Karpas-422 (cell line): Measurements from ENCODE around the gene RTTN. TPM values are rescaled to one million over a fixed set of nuclear protein-coding genes. Genes with fewer than 3 reads are reported as not detected.

ENCODE experiments used
- DNase-seq: peaks from one replicate; pipeline ENCODE4 v3.0.0-alpha.2; 2015
- H2AFZ ChIP-seq: fragments of 200-600 bp; sonication (generic); 2 replicates; pipeline ENCODE4 v1.6.1; 2014; ENCODE audit warnings: antibody characterized with exemption, low read length, mixed read lengths
- H3K27ac ChIP-seq: fragments of 200-600 bp; sonication (generic); 2 replicates; pipeline ENCODE4 v1.5.1; 2014; ENCODE audit warnings: mild to moderate bottlenecking, low read length, moderate library complexity
- H3K27me3 ChIP-seq: fragments of 200-600 bp; sonication (generic); 2 replicates; pipeline ENCODE4 v1.6.1; 2014; ENCODE audit warnings: low read length, mixed read lengths
- H3K36me3 ChIP-seq: fragments of 200-600 bp; sonication (generic); 2 replicates; pipeline ENCODE4 v1.6.1; 2014; ENCODE audit warnings: low read length, mixed read lengths; ENCODE audit not compliant: insufficient read depth
- H3K4me1 ChIP-seq: fragments of 200-600 bp; sonication (generic); 2 replicates; pipeline ENCODE4 v1.6.1; 2014; ENCODE audit warnings: mild to moderate bottlenecking, low read length, mixed read lengths
- H3K4me2 ChIP-seq: fragments of 200-600 bp; sonication (generic); 2 replicates; pipeline ENCODE4 v1.6.1; 2014; ENCODE audit warnings: low read length, low read depth, mild to moderate bottlenecking; ENCODE audit not compliant: poor library complexity, severe bottlenecking
- H3K4me3 ChIP-seq: fragments of 200-600 bp; sonication (generic); 2 replicates; pipeline ENCODE4 v1.5.1; 2014; ENCODE audit warnings: mild to moderate bottlenecking, antibody characterized with exemption, low read length, mixed read lengths
- H3K79me2 ChIP-seq: fragments of 200-600 bp; sonication (generic); 2 replicates; pipeline ENCODE4 v1.6.1; 2014; ENCODE audit warnings: mild to moderate bottlenecking, low read length, mixed read lengths
- H3K9ac ChIP-seq: fragments of 200-600 bp; sonication (generic); 2 replicates; pipeline ENCODE4 v1.6.0; 2014; ENCODE audit warnings: low read length
- H3K9me2 ChIP-seq: fragments of 200-600 bp; sonication (generic), shearing (Covaris generic); replicated peaks from 2 replicates; pipeline ENCODE4 v1.6.0; 2014; ENCODE audit warnings: mild to moderate bottlenecking, low read length, moderate library complexity; ENCODE audit not compliant: insufficient read depth
- H3K9me3 ChIP-seq: fragments of 300-700, 200-600 bp; sonication (generic); 2 replicates; pipeline ENCODE4 v1.6.1; 2014; ENCODE audit warnings: low read length, mixed read lengths
- H4K20me1 ChIP-seq: fragments of 200-600 bp; sonication (generic); 2 replicates; pipeline ENCODE4 v1.6.1; 2014; ENCODE audit warnings: mild to moderate bottlenecking, antibody characterized with exemption, low read length, low read depth; ENCODE audit not compliant: insufficient read depth
- total RNA-seq: library from RNA; depleted of rRNA; stranded (reverse); fragments of >200 nt; shearing (Covaris generic); gene quantifications from 2 replicates; pipeline ENCODE4 v1.2.3, GENCODE V29; 2014; ENCODE audit warnings: low replicate concordance

RTTN gene
- total RNA-seq, 1 experiment from 2014 or later, result 57.4 TPM

DNA sequence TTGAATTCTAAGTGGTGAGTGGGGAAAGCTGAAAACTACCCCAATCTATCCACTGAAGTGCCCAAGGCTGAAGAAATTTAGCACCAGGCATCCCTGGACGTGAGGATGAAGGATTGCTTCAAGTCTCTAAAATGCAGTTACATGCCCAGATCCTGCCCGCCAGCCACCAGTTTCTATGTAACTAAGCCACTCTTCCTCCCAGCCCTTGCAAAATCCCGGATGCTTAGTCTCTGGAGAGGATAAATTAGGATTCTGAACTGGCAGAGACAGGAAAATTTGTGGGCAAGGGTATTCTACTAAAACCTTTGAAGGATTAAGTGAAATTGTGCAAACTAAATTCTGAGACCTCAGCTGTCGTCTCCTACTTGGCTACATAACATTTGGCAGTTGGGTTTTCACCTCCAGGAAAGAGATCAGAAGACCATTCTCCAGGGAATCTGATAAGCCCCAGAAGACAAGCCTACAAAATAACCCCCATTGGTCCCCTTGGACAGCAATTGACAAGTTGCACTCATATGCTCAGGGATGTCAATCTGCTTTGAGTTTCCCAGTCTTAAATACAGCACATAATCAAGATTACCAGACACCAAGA, 163.9 kb downstream of the RTTN start:
- Histone ChIP-seq H3K27me3 (no peaks in the 10 kb centered on the region), H3K4me3 (no peak overlapping the region), H4K20me1 (no peaks in the 10 kb centered on the region), H3K4me2 (no peak overlapping the region), H3K36me3 (no peaks in the 10 kb centered on the region), H3K9me3 (no peaks in the 10 kb centered on the region), H3K79me2 (no peaks in the 10 kb centered on the region), H3K4me1 (peaks cover 24% of the 10 kb centered on the region), H2AFZ (no peak overlapping the region), H3K9ac (no peak overlapping the region), H3K9me2 (no peaks in the 10 kb centered on the region), H3K27ac (no peak overlapping the region)
- no peak for DNase-seq

GRCh38 chr18:70039186-70039585, 166.3 kb downstream of the RTTN start:
- H3K4me2 ChIP-seq, result no peak overlapping the region
- H2AFZ ChIP-seq, result no peak overlapping the region
- H4K20me1 ChIP-seq, result no peaks in the 10 kb centered on the region
- no peaks in the 10 kb centered on the region; the same call in 1 of the 2 replicates for H3K9me3 ChIP-seq
- peaks cover 10% of the 10 kb centered on the region for H3K4me1 ChIP-seq
- no peak overlapping the region for H3K27ac ChIP-seq
- no peaks in the 10 kb centered on the region for H3K36me3 ChIP-seq
- no peaks in the 10 kb centered on the region for H3K9me2 ChIP-seq
- peaks cover 5% of the 10 kb centered on the region; the same call in 1 of the 2 replicates for H3K79me2 ChIP-seq
- H3K4me3 ChIP-seq, result no peak overlapping the region
- no peak for DNase-seq
- H3K27me3 ChIP-seq, result no peaks in the 10 kb centered on the region
- H3K9ac ChIP-seq, result no peak overlapping the region

- peaks cover 12% of the 10 kb centered on the region; the same call in 1 of the 2 replicates for H3K79me2 ChIP-seq
- H2AFZ ChIP-seq, result no peak overlapping the region
- no peaks in the 10 kb centered on the region for H4K20me1 ChIP-seq
- peaks cover 3% of the 10 kb centered on the region; the same call in 1 of the 2 replicates for H3K4me1 ChIP-seq
- no peak overlapping the region for H3K9ac ChIP-seq
- H3K4me3 ChIP-seq, result no peak overlapping the region
- DNase-seq, result no peak
- H3K9me3 ChIP-seq, result no peaks in the 10 kb centered on the region; the same call in 1 of the 2 replicates
- no peak overlapping the region for H3K27ac ChIP-seq
- H3K27me3 ChIP-seq, result no peaks in the 10 kb centered on the region
- no peaks in the 10 kb centered on the region for H3K9me2 ChIP-seq
- H3K4me2 ChIP-seq, result no peak overlapping the region
- H3K36me3 ChIP-seq, result no peaks in the 10 kb centered on the region
These were observed 167.9 kb downstream of the RTTN start for GRCh38 chr18:70037431-70038061.

GRCh38 chr18:70036771-70037347, 168.6 kb downstream of the RTTN start:
- no peak overlapping the region for H3K27ac ChIP-seq
- H3K4me1 ChIP-seq, result peaks cover 3% of the 10 kb centered on the region; the same call in 1 of the 2 replicates
- no peaks in the 10 kb centered on the region for H4K20me1 ChIP-seq
- H3K9ac ChIP-seq, result no peak overlapping the region
- DNase-seq, result peak; percentile 51
- H3K36me3 ChIP-seq, result no peaks in the 10 kb centered on the region
- no peak overlapping the region for H2AFZ ChIP-seq
- no peaks in the 10 kb centered on the region for H3K9me2 ChIP-seq
- H3K27me3 ChIP-seq, result no peaks in the 10 kb centered on the region
- H3K79me2 ChIP-seq, result peaks cover 12% of the 10 kb centered on the region; the same call in 1 of the 2 replicates
- H3K4me3 ChIP-seq, result no peak overlapping the region
- no peaks in the 10 kb centered on the region; the same call in 1 of the 2 replicates for H3K9me3 ChIP-seq
- H3K4me2 ChIP-seq, result no peak overlapping the region

- Histone ChIP-seq H3K4me2 (no peak overlapping the region), H3K36me3 (no peaks in the 10 kb centered on the region), H3K27ac (no peak overlapping the region)
These were observed 169.3 kb downstream of the RTTN start for GRCh38 chr18:70036168-70036567.

DNA sequence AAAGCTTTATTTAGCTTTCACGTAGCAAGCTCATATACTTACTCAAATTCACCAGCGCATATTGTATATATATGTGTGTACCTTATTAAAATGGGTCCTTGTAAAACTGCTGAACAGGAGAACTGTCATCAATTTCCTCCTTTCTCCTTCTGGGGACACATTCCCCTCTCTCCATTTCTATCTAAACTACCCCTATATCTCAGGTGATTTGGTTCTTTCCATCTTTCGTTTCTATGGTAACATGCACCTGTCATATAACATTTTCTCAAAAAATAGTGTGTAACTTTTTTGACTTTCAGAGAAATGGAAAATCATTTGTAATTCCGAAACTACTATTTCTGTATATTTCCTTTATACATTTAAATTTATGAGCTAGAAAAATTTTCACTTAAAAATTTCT, 174.3 kb downstream of the RTTN start:
- Histone ChIP-seq H3K4me1 (peaks cover 3% of the 10 kb centered on the region; the same call in 1 of the 2 replicates), H3K4me2 (no peak overlapping the region), H3K4me3 (no peak overlapping the region), H3K27ac (no peak overlapping the region), H2AFZ (no peak overlapping the region), H3K9me2 (no peaks in the 10 kb centered on the region), H3K36me3 (peaks cover 5% of the 10 kb centered on the region; the same call in 1 of the 2 replicates), H3K9me3 (no peaks in the 10 kb centered on the region; the same call in 1 of the 2 replicates), H3K27me3 (no peaks in the 10 kb centered on the region), H3K9ac (no peak overlapping the region), H3K79me2 (peaks cover 12% of the 10 kb centered on the region; the same call in 1 of the 2 replicates), H4K20me1 (no peaks in the 10 kb centered on the region)
- no peak for DNase-seq

More at GRCh38 chr18:70036168-70036567, 169.3 kb downstream of the RTTN start:
- H4K20me1 ChIP-seq, result no peaks in the 10 kb centered on the region
- H3K9me3 ChIP-seq, result no peaks in the 10 kb centered on the region; the same call in 1 of the 2 replicates
- no peaks in the 10 kb centered on the region for H3K9me2 ChIP-seq
- H3K27me3 ChIP-seq, result no peaks in the 10 kb centered on the region
- H3K4me1 ChIP-seq, result peaks cover 3% of the 10 kb centered on the region; the same call in 1 of the 2 replicates
- H3K9ac ChIP-seq, result no peak overlapping the region
- DNase-seq, result no peak
- H2AFZ ChIP-seq, result no peak overlapping the region
- H3K4me3 ChIP-seq, result no peak overlapping the region
- peaks cover 12% of the 10 kb centered on the region; the same call in 1 of the 2 replicates for H3K79me2 ChIP-seq

GRCh38 chr18:70030728-70031127, 174.8 kb downstream of the RTTN start:
- DNase-seq, result no peak
- no peaks in the 10 kb centered on the region for H3K27me3 ChIP-seq
- H3K27ac ChIP-seq, result no peak overlapping the region
- no peak overlapping the region for H3K4me3 ChIP-seq
- no peaks in the 10 kb centered on the region for H4K20me1 ChIP-seq
- peaks cover 3% of the 10 kb centered on the region; the same call in 1 of the 2 replicates for H3K4me1 ChIP-seq
- no peaks in the 10 kb centered on the region for H3K9me2 ChIP-seq
- H3K4me2 ChIP-seq, result no peak overlapping the region
- H3K9ac ChIP-seq, result no peak overlapping the region
- H3K79me2 ChIP-seq, result peaks cover 9% of the 10 kb centered on the region; the same call in 1 of the 2 replicates
- H3K9me3 ChIP-seq, result no peaks in the 10 kb centered on the region
- H2AFZ ChIP-seq, result no peak overlapping the region
- peaks cover 5% of the 10 kb centered on the region; the same call in 1 of the 2 replicates for H3K36me3 ChIP-seq

DNA sequence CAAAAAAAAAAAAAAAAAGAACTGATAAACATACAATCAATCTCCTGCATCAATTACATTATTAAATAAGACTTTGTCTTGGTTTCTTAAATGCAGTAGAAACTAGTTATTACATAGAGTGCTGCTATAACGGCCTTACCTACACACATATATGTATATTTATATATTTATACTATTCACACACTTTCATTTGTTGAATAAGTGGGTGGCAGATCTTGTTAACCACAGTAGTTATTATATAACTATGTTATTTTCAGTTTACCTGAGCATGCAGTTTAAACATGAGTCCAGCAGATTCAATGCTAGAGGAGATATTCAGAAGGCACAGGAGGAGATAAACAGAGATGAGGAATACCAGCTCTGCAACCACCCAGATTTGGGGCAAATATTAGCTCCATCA, 176.3 kb downstream of the RTTN start:
- Histone ChIP-seq H3K27ac (no peak overlapping the region), H3K79me2 (peaks cover 7% of the 10 kb centered on the region; the same call in 1 of the 2 replicates), H3K36me3 (peaks cover 5% of the 10 kb centered on the region; the same call in 1 of the 2 replicates), H3K4me3 (no peak overlapping the region), H3K27me3 (no peaks in the 10 kb centered on the region), H3K4me2 (no peak overlapping the region), H3K9me3 (no peaks in the 10 kb centered on the region), H3K4me1 (peaks cover 3% of the 10 kb centered on the region; the same call in 1 of the 2 replicates), H3K9ac (no peak overlapping the region), H3K9me2 (no peaks in the 10 kb centered on the region), H4K20me1 (no peaks in the 10 kb centered on the region), H2AFZ (no peak overlapping the region)
- no peak for DNase-seq
